ENCODE data around the gene ERLEC1.

- TF ChIP-seq POLR2A (IDR thresholded peaks at IDR 0.05; ENCODE audit: low read length) (no peak), GATA1 (IDR thresholded peaks at IDR 0.05; ENCODE audit: low read depth, low read length) (no peak)
These were observed 33.8 kb upstream of the ERLEC1 start for GRCh38 chr2:53753041-53753440.

Measured in erythroblast (primary cell).